Epithelial cell of proximal tubule (primary cell): ENCODE results near the gene RGS3. TPM values are rescaled to one million over a fixed set of nuclear protein-coding genes. Genes with fewer than 3 reads are reported as not detected.

Source experiments
- DNase-seq: peaks from one replicate; pipeline ENCODE4 v3.0.0-alpha.2; 2011; ENCODE audit warnings: low read depth
- H3K4me3 ChIP-seq: 2 replicates; pipeline ENCODE4 v1.5.1; 2011; ENCODE audit warnings: low read depth, mild to moderate bottlenecking, low read length
- CTCF ChIP-seq: conservative IDR thresholded peaks from 2 replicates; pipeline ENCODE4 v1.5.1; 2012; ENCODE audit warnings: low read depth, mild to moderate bottlenecking, low read length
- total RNA-seq: library from RNA; depleted of rRNA; stranded (reverse); fragments of >200 nt; gene quantifications from 2 replicates; pipeline ENCODE4 v1.2.3, GENCODE V29; 2015

RGS3 gene
- total RNA-seq, 1 donor from 2014 or later, result 79.2 TPM

- TF ChIP-seq CTCF, result no peak
- DNase-seq, result no peak
- peak overlapping the region; percentile 79 for H3K4me3 ChIP-seq
Measured at GRCh38 chr9:113464286-113464660, 746 bp downstream of the RGS3 start.

GRCh38 chr9:113465599-113466140, 2.1 kb downstream of the RGS3 start:
- TF ChIP-seq CTCF, result no peak
- peak overlapping the region; percentile 79 for H3K4me3 ChIP-seq
- DNase-seq, result no peak

GRCh38 chr9:113467183-113467582, 3.7 kb downstream of the RGS3 start:
- TF ChIP-seq CTCF, result no peak
- no peak for DNase-seq
- H3K4me3 ChIP-seq, result no peak overlapping the region

- peak; percentile 67 for DNase-seq
- TF ChIP-seq CTCF, result no peak
- H3K4me3 ChIP-seq, result no peak overlapping the region
Measured at GRCh38 chr9:113468716-113469448, 5.4 kb downstream of the RGS3 start.

- TF ChIP-seq CTCF, result no peak
- H3K4me3 ChIP-seq, result no peak overlapping the region
Measured at GRCh38 chr9:113471143-113471542, 7.6 kb downstream of the RGS3 start.

GRCh38 chr9:113471566-113471965, 8.0 kb downstream of the RGS3 start:
- no peak overlapping the region for H3K4me3 ChIP-seq
- TF ChIP-seq CTCF, result no peak
- DNase-seq, result no peak

More at GRCh38 chr9:113471143-113471542, 7.6 kb downstream of the RGS3 start:
- DNase-seq, result no peak

- no peak for TF ChIP-seq CTCF
- no peak overlapping the region for H3K4me3 ChIP-seq
- DNase-seq, result no peak
Measured at GRCh38 chr9:113472199-113472598, 8.7 kb downstream of the RGS3 start.
